Tibial artery (tissue), 4 donors: ENCODE results near the gene OGFOD2.

Source experiments
- DNase-seq, 2 donors: peaks; one replicate each; pipeline ENCODE4 v3.0.0-alpha.2; 2019
- H3K27ac ChIP-seq, 2 donors: fragments of 200-600 bp; sonication (generic) in 1 of 2; 1 replicate in 1 of 2; 2 replicates in 1 of 2; pipeline ENCODE4 v1.5.1; 2018 to 2019; ENCODE audit warnings: mild to moderate bottlenecking in 1 of 2
- H3K27me3 ChIP-seq, 2 donors: fragments of 200-600 bp; sonication (generic) in 1 of 2; one replicate each; pipeline versions ENCODE4 v1.5.1 to v1.6.0; 2016 to 2019
- H3K36me3 ChIP-seq, 3 donors: fragments of 200-600 bp; sonication (generic) in 2 of 3; one replicate each; pipeline ENCODE4 v1.5.1; 2016 to 2019; ENCODE audit warnings: mild to moderate bottlenecking in 2 of 3
- H3K4me1 ChIP-seq, 4 donors: fragments of 200-600 bp; sonication (generic) in 2 of 4; 1 replicate in 3 of 4; 2 replicates in 1 of 4; pipeline ENCODE4 v1.5.1; 2016 to 2019
- H3K4me3 ChIP-seq, 2 donors: fragments of 200-600 bp; sonication (generic) in 1 of 2; 1 replicate in 1 of 2; 2 replicates in 1 of 2; pipeline ENCODE4 v1.5.1; 2018 to 2019; ENCODE audit warnings: mild to moderate bottlenecking in 2 of 2
- H3K9me3 ChIP-seq, 3 donors: fragments of 200-600 bp; sonication (generic) in 1 of 3; one replicate each; pipeline ENCODE4 v1.5.1; 2016 to 2019
- intact Hi-C: fragments of 100-400 bp; cut with DNase I; formaldehyde crosslinking; loops from one replicate; pipeline ENCODE4 v1.15.0; 2023; ENCODE audit warnings: low total_unique reads
- TF ChIP-seq, protein P1 (sequence below), 2 experiments: fragments of 200-600 bp in 1 of 2; fragments of 450-650 bp in 1 of 2; IDR thresholded peaks; one replicate each; pipeline ENCODE4 v1.5.1; 2017 to 2019; ENCODE audit warnings: antibody characterized with exemption in 2 of 2, mild to moderate bottlenecking in 1 of 2, moderate library complexity in 1 of 2

OGFOD2 gene

DNA sequence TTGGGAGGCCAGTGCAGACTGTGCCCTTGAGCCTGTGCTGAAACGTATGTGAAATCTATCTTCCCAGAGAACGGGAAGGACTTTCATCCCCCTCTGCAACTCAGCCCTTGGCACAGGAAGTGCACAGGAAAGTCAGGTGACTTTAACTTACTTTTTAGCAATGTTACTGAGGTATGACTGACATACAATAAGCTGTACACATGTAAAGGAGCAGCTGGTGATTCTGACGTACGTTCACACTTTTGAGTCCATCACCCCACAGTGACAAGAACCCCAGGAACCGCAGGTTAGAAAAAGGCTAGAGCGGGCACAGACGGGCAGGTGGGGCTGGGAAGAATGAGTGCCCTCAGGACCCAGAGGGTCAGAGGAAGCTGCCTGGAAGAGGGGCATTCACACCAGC is 53.4 kb downstream of the OGFOD2 start:
- TF ChIP-seq, protein P1, sequence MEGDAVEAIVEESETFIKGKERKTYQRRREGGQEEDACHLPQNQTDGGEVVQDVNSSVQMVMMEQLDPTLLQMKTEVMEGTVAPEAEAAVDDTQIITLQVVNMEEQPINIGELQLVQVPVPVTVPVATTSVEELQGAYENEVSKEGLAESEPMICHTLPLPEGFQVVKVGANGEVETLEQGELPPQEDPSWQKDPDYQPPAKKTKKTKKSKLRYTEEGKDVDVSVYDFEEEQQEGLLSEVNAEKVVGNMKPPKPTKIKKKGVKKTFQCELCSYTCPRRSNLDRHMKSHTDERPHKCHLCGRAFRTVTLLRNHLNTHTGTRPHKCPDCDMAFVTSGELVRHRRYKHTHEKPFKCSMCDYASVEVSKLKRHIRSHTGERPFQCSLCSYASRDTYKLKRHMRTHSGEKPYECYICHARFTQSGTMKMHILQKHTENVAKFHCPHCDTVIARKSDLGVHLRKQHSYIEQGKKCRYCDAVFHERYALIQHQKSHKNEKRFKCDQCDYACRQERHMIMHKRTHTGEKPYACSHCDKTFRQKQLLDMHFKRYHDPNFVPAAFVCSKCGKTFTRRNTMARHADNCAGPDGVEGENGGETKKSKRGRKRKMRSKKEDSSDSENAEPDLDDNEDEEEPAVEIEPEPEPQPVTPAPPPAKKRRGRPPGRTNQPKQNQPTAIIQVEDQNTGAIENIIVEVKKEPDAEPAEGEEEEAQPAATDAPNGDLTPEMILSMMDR (IDR thresholded peaks at IDR 0.05): no peak
- intact Hi-C loops: no loop called here
- H3K4me1 ChIP-seq: no peaks in the 10 kb centered on the region
- H3K27me3 ChIP-seq: no peaks in the 10 kb centered on the region
- peaks cover 0 to 41% (median 4%) of the 10 kb centered on the region in 3 donors for H3K36me3 ChIP-seq
- no peaks in the 10 kb centered on the region for H3K9me3 ChIP-seq
- DNase-seq: no peak
- no peak overlapping the region for H3K4me3 ChIP-seq
- no peak overlapping the region for H3K27ac ChIP-seq

DNA sequence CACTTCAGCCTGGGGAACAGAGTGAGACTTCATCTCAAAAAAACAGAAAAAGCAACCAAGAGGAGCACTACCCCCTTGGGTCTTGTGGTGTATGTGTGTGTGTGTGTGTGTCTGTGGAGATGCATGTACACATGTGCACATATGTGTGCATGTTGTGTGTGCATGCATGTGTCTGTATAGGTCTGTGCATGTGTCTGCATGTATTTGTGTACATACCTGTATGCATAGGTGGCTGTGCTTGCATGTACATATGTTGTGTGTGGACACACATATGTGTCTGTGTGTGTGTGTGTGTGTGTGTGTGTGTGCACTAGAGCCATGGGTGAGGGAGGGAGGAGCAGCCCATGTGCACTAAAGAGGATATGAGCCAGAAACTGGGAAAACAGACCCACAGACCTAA is 54.5 kb downstream of the OGFOD2 start:
- H3K9me3 ChIP-seq: no peaks in the 10 kb centered on the region
- H3K27ac ChIP-seq: no peak overlapping the region
- H3K27me3 ChIP-seq: no peaks in the 10 kb centered on the region
- TF ChIP-seq, protein P1 (IDR thresholded peaks at IDR 0.05): no peak
- peaks cover 0 to 49% (median 4%) of the 10 kb centered on the region in 3 donors for H3K36me3 ChIP-seq
- no peak for DNase-seq
- H3K4me3 ChIP-seq: no peak overlapping the region
- intact Hi-C loops: no loop called here
- no peaks in the 10 kb centered on the region for H3K4me1 ChIP-seq
